Activated T-cell treated with anti-CD3 and anti-CD28 coated beads, Interleukin-2, amount 50 U/mL, for 1 hour (primary cell): ENCODE data around the gene TNNC1.

Source experiments
- DNase-seq: peaks from one replicate; pipeline ENCODE4 v3.0.0-alpha.2; 2020

The TNNC1 gene

GRCh38 chr3:52483577-52484381 lies 29.9 kb upstream of the TNNC1 start:
- no peak for DNase-seq

DNA sequence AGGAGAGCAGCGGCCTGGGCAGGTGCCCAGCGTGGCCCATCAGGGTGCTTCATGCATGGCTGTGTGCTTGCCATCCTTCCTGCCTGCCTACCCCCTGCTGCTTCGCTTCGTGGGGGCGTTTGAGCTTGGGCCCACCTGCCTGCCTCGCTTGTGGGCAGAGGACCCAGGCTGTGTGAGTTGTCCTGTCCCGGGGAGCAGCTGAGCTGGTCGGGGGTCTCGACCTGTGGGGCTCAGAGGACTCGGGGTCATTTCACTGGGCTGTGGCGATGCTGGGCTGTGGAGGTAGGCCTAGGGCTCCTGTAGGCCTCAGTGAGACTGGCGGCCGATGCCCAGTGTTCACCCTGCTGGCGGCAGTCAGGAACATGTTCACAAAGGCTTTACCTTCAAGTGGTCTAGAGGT lies 29.2 kb upstream of the TNNC1 start:
- DNase-seq: no peak

GRCh38 chr3:52481819-52482521 lies 28.1 kb upstream of the TNNC1 start:
- no peak for DNase-seq

DNA sequence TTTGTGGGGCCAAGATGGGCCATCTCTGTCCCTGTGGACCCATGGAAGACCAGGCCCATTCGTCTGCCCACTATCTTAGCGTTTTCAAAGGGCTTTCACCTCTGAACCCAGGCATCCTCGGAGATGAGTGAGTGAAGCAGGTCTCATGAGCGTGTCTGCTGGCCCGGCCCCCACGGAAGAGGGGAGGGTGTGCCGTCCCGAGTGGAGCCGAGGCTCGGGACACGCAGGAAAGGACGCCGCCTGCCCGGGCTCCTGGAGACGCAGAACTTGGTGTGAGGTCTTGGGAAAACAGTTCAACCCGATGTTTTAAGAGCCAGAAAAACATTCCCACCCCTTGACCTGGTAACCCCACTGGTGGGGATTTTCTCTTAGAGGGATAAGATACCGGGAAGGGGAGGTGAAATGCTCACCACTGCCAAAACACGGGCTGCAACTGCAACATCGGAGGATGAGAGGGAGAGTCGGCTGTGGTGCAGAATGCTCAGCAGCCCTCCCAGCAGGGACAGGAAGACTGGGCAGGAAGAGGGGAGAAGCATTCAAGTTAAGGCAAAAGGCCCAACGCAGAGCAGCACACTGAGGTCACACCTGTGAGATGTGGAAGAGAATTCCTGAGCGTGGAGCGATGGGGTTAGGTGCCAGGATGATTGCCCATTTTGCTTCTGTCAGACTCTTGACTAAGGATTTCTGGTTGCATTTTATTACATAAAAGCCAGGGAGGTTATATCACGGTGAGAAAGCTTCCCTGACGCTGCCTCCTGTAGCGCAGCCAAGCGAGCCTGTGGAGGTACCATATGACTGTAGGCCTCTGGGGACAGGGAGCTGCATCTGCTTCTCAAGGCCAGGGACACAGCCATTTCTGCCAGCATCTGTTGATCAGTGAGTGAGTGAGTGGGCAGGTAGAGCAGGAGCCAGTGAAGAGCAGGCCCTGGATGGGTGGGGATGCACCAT lies 27.2 kb upstream of the TNNC1 start:
- no peak for DNase-seq

- DNase-seq: no peak
These were observed 26.2 kb upstream of the TNNC1 start for GRCh38 chr3:52479877-52480575.

- no peak for DNase-seq
These were observed 25.4 kb upstream of the TNNC1 start for GRCh38 chr3:52479037-52479876.

DNA sequence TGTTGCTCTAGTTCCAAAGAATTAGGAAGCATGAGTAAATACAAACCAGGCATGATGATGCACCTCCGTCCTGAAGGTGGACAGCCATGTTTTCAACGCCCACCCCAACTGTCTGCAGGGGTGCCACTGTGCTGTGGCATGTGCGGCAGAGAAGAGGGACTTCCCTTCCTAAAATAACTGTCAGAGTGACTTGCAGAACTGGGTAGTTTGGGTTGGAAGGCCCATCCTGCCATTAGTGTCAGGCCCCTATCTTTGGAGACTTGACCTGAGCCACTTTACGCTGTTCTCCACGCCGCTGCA lies 23.9 kb upstream of the TNNC1 start:
- no peak for DNase-seq

GRCh38 chr3:52477076-52477795 lies 23.4 kb upstream of the TNNC1 start:
- DNase-seq: no peak

DNA sequence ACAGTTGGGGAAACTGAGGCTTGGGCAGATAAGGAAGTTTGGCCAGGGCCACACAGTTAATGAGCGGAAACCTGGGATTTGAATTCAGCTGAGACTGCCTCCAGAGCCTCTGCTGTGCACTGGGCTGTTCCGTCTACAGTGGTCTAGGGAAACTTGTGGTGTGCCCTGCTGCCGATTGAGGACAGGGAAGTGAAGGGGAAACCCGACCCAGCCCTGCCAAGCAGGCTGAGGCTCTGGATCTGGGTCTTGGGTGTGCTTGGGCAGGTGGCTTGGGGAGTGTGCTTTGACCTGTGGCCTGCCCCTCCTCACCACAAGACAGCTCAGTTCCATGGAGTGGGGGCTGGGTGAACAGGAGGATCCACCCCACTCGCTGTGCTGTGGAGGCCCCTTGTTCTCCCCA lies 19.2 kb upstream of the TNNC1 start:
- no peak for DNase-seq

- no peak for DNase-seq
These were observed 18.6 kb upstream of the TNNC1 start for GRCh38 chr3:52472239-52473000.

DNA sequence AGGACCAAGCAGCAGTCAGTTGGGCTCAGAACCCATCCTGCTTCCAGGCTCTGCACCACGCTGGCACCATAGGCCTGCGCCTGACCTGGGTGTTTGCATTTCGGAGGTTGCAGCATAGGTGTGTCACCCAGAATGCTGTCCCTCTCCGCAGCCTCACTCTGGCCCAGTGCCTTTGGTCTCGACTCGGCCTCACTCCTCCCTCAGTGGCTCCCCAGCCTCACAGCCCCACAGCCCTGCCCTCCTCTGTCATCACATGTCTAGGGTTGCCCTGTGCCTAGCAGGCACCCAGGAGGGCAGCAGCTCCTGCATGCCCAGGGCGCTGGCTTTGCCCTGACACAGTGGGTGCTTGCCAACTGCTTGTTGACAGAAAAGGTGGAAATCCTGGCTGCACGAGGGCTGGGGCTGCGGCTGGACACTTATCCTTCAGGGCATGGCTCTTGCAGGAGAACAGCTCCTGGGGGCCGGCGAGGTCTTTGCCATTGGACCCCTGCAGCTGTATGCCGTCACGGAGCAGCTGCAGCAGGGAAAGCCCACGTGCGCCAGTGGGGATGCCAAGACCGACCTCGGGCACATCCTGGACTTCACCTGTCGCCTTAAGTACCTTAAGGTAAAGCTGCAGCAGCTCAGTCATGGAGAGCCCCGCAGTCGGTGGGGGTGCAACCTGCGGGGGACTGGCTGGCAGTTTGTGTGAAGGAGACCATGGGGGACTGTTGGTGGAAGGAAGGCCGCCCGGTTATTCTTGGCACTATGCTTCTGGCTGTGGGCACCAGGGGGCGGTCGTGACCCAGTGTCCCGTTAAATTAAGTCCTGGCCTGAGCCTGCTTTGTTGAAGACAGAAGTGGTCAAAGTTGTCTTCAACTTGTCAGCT lies 17.8 kb upstream of the TNNC1 start:
- peak; percentile 39 for DNase-seq

GRCh38 chr3:52470920-52471319 lies 17.1 kb upstream of the TNNC1 start:
- DNase-seq: no peak

GRCh38 chr3:52469001-52469400 lies 15.2 kb upstream of the TNNC1 start:
- DNase-seq: no peak

- DNase-seq: no peak
These were observed 14.5 kb upstream of the TNNC1 start for GRCh38 chr3:52468336-52468735.

DNA sequence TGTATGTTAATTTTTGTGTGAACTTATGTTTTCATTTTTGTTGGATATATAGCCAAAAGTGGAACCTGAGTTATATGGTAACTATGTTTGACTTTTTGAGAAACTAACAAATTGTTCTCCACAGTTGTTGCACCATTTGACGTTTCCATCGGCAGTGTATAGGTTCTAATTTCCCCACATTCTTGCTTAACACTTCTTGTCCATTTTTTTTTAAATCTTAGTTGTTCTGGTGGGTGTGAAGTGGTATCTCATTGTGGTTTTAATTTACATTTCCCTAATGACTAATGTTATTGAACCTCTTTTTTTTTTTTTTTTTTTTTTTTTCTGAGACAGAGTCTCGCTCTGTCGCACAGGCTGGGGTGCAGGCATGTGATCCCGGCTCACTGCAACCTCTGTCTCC lies 9.6 kb upstream of the TNNC1 start:
- no peak for DNase-seq

DNA sequence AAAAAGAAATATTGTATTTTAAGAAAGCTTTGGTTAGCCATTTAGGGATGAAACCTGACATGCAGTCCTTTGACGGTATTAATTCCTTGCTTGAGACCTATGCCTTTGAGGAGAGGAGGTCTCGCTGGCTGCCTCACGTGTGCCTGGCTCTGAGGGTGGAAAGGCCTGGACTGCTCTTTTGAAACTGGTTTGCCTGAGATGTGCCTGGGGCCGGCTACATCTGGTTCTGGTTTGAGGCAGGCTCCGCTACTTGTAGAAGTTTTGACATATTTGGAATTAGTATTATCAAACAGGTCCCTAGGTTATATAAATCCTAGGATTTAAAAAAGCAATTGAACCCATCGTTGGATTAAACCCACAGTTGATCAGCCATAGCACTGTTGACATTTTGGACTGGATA lies 8.0 kb upstream of the TNNC1 start:
- DNase-seq: no peak

- no peak for DNase-seq
These were observed 5.1 kb upstream of the TNNC1 start for GRCh38 chr3:52458770-52459545.

DNA sequence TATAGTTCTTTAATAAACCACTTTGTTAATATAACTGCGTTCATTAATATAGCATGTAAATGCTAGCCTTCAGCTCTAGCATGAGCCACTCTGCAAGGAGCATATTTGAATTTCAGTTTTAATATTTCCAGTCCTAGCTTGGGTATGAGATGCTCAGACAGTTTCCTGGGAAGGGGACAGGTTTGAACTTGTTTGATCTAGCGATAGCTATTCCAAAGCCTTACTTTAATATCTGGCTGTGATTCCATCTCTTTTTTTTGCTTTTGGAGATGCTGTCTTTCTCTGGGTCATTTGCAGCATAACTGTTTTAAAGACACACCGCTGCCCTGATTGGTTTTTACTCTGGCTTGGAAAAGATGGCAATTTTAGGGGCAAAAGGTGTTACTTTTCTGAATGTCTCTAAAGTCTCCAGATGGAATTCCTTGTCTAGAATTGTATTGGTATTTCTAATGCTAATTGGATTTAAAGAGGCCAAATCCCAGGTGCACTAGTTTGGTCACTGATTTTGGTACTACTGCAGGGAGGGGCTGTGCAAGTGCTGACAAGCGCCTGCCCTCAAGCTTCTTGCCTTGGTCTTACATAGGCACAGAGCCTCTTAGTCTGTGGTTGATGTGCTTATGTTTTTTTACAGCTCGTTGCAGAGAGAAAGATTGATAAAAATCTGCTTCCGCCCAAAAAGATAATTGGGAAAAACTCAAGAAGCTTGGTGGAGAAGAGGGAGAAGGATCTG lies 4.4 kb upstream of the TNNC1 start:
- DNase-seq: no peak
